HepG2 (cell line): Measurements from ENCODE around the gene SETD5. TPM values are rescaled to one million over a fixed set of nuclear protein-coding genes. Genes with fewer than 3 reads are reported as not detected.
A peak's percentile ranks its signal among the peaks of the same experiment; 100 is the strongest.

ENCODE experiments used
- ETV5 ChIP-seq: IDR thresholded peaks from 2 replicates; pipeline ENCODE4 v1.6.1; 2018; ENCODE audit warnings: missing biosample characterization, missing genetic modification reagents, inconsistent platforms, borderline replicate concordance
- FUBP1 ChIP-seq: sonication (generic); formaldehyde crosslinking; IDR thresholded peaks from 2 replicates; pipeline ENCODE4 v1.5.1; 2020; ENCODE audit warnings: missing genetic modification reagents, mild to moderate bottlenecking, borderline replicate concordance
- GFI1 ChIP-seq: sonication (generic); formaldehyde crosslinking; IDR thresholded peaks from 2 replicates; pipeline ENCODE4 v1.5.0; 2020; ENCODE audit warnings: missing genetic modification reagents, mild to moderate bottlenecking, borderline replicate concordance
- GRHL1 ChIP-seq: sonication (generic); formaldehyde crosslinking; conservative IDR thresholded peaks from 2 replicates; pipeline ENCODE4 v1.8.0; 2022; ENCODE audit warnings: missing genetic modification reagents
- JUND ChIP-seq: sonication (generic); formaldehyde crosslinking; IDR thresholded peaks from 2 replicates; pipeline ENCODE4 v1.8.0; 2022; ENCODE audit warnings: mild to moderate bottlenecking, missing genetic modification reagents
- LCORL ChIP-seq, 2 experiments: fragments of 450-650 bp in 1 of 2; sonication (generic) in 1 of 2; formaldehyde crosslinking in 1 of 2; IDR thresholded peaks; 2 replicates each; pipeline versions ENCODE4 v1.5.0 to v1.6.1; 2017 to 2020; ENCODE audit warnings: antibody characterized with exemption in 1 of 2, missing genetic modification reagents in 1 of 2
- NFRKB ChIP-seq: fragments of 450-650 bp; IDR thresholded peaks from 2 replicates; pipeline ENCODE4 v1.6.1; 2017
- NR2F1 ChIP-seq, 2 experiments: fragments of 450-650 bp in 1 of 2; formaldehyde crosslinking in 1 of 2; IDR thresholded peaks; 2 replicates each; pipeline versions ENCODE4 v1.5.0 to v1.6.1; 2016 to 2020; ENCODE audit warnings: mild to moderate bottlenecking in 1 of 2, missing compliant biosample characterization in 1 of 2, missing genetic modification reagents in 1 of 2, moderate library complexity in 1 of 2
- TEAD3 ChIP-seq: optimal IDR thresholded peaks from 2 replicates; pipeline ENCODE3; 2016; ENCODE audit warnings: borderline replicate concordance
- TFDP2 ChIP-seq: sonication (generic); formaldehyde crosslinking; IDR thresholded peaks from 2 replicates; pipeline ENCODE4 v1.4.0; 2020; ENCODE audit warnings: missing genetic modification reagents
- ZNF263 ChIP-seq: sonication (generic); formaldehyde crosslinking; IDR thresholded peaks from 2 replicates; pipeline ENCODE4 v1.4.0; 2020; ENCODE audit warnings: missing genetic modification reagents
- ZNF318 ChIP-seq: sonication (generic); formaldehyde crosslinking; IDR thresholded peaks from 2 replicates; pipeline ENCODE4 v1.4.0; 2020; ENCODE audit warnings: mild to moderate bottlenecking, missing genetic modification reagents
- ZNF441 ChIP-seq: sonication (generic); formaldehyde crosslinking; IDR thresholded peaks from 2 replicates; pipeline ENCODE4 v1.7.0; 2021; ENCODE audit warnings: missing genetic modification reagents, borderline replicate concordance
- ZNF878 ChIP-seq: sonication (generic); formaldehyde crosslinking; IDR thresholded peaks from 2 replicates; pipeline ENCODE4 v1.8.1; 2023; ENCODE audit warnings: mild to moderate bottlenecking, missing genetic modification reagents, moderate library complexity
- ZSCAN12 ChIP-seq: sonication (generic); formaldehyde crosslinking; IDR thresholded peaks from 2 replicates; pipeline ENCODE4 v1.9.0; 2021; ENCODE audit warnings: mild to moderate bottlenecking, missing genetic modification reagents
- polyA plus RNA-seq, 8 experiments: library from polyadenylated mRNA; depleted of rRNA in 3 of 8; stranded (reverse) in 7 of 8; unstranded in 1 of 8; fragments of >200 nt; fragmentation: Illumina TruSeq in 4 of 8; extraction: Trizol in 4 of 8; gene quantifications; 2 replicates each; pipeline versions ENCODE4 v1.2.1 to v1.2.3, GENCODE V29; 2011 to 2016; ENCODE audit warnings: low read depth in 4 of 8, missing spikeins in 1 of 8, mixed read lengths in 1 of 8; ENCODE audit not compliant: insufficient read depth in 1 of 8
- total RNA-seq, 5 experiments: library from RNA; depleted of rRNA; stranded (reverse); fragments of >200 nt; fragmentation: Illumina TruSeq; extraction: Trizol; gene quantifications; 2 replicates each; pipeline ENCODE4 v1.2.3, GENCODE V29; 2016; ENCODE audit warnings: low read depth in 1 of 5

SETD5 gene
- total and polyA plus RNA-seq, 2 of the 13 experiments (the other 11 are each of a cell fraction or from before 2014, with no cell fraction given): 46.8 to 95.8 TPM

- TF ChIP-seq ZNF318 (CRISPR knock-in tag): no peak; the same call in 1 of the 2 replicates
- TF ChIP-seq LCORL (IDR thresholded peaks at IDR 0.05): no peak
- TF ChIP-seq LCORL (CRISPR knock-in tag; IDR thresholded peaks at IDR 0.05): peak; percentile 78; the same call in 1 of the 2 replicates
- TF ChIP-seq NFRKB: no peak
- no peak for TF ChIP-seq TEAD3 (CRISPR knock-in tag)
- no peak for TF ChIP-seq JUND
- no peak for TF ChIP-seq GRHL1 (CRISPR knock-in tag)
- no peak for TF ChIP-seq ZSCAN12 (CRISPR knock-in tag)
- peak; percentile 98 for TF ChIP-seq TFDP2 (CRISPR knock-in tag)
- TF ChIP-seq GFI1 (CRISPR knock-in tag): no peak; the same call in 1 of the 2 replicates
- peak; percentile 66; the same call in 1 of the 2 replicates for TF ChIP-seq ZNF441
- TF ChIP-seq NR2F1 (CRISPR knock-in tag; IDR thresholded peaks at IDR 0.05): no peak; a peak in 2 of 4 replicates
- peak; percentile 61 for TF ChIP-seq ZNF263 (CRISPR knock-in tag)
- peak; percentile 73; the same call in 1 of the 2 replicates for TF ChIP-seq ZNF878
- peak; percentile 65; the same call in 1 of the 2 replicates for TF ChIP-seq ETV5 (CRISPR knock-in tag)
- peak; percentile 79; the same call in 1 of the 2 replicates for TF ChIP-seq FUBP1 (CRISPR knock-in tag)
These were observed 633 bp upstream of the SETD5 start (continued) for GRCh38 chr3:9396632-9397331.
